Measurements from ENCODE around the gene ZBTB18. TPM values are rescaled to one million over a fixed set of nuclear protein-coding genes. Genes with fewer than 3 reads are reported as not detected.

The ZBTB18 gene
- total RNA-seq, 1 experiment from 2014 or later, result 37.9 TPM

- no peak for DNase-seq (ENCODE audit: low read depth)
Measured at GRCh38 chr1:244062156-244062725, 11.2 kb downstream of the ZBTB18 start.

- no peak for DNase-seq (ENCODE audit: low read depth)
Measured at GRCh38 chr1:244063498-244063897, 12.4 kb downstream of the ZBTB18 start.

GRCh38 chr1:244064621-244065020 lies 13.5 kb downstream of the ZBTB18 start:
- DNase-seq (ENCODE audit: low read depth), result no peak

GRCh38 chr1:244065063-244065793 lies 14.1 kb downstream of the ZBTB18 start:
- no peak for DNase-seq (ENCODE audit: low read depth)

GRCh38 chr1:244065960-244066388 lies 14.9 kb downstream of the ZBTB18 start:
- DNase-seq (ENCODE audit: low read depth), result no peak

DNA sequence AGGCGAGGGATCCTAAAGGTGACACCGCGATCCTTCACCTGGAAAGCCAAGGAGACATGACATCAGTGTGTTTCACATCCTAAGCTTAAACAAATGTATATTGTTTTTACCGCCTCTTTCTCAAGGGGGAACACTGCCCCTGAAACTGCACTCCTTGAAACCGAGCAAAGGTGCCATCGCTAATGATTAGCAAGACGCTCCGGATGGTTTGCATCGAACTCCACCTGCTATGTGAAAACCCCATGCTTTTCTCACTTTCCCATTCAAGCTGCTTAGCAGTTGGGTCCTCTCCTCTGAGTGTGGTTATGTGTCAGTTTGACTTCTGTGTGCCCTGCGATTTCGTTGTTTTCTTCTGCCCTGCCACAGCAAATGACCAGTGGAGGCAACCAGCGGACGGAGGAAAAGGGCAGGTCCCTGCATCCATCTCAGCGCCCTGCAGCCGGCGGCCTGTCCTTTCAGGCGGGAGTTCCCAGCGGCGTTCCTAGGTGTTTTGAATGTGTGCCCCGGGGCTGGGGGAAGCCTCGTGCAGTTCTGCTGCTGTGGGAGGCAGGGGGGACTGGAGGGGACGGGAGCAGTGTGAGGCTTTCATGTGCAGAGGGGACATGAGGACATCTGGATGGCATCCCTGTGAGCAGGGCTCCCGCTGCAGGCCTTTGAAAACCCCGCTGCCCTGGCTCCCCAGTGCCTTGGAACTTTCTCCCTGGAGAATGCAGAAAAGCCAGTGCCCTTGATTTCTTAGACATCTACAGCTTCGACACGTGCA lies 16.1 kb downstream of the ZBTB18 start:
- no peak for DNase-seq (ENCODE audit: low read depth)

GRCh38 chr1:244067893-244068292 lies 16.8 kb downstream of the ZBTB18 start:
- DNase-seq (ENCODE audit: low read depth), result no peak

GRCh38 chr1:244068567-244068966 lies 17.5 kb downstream of the ZBTB18 start:
- no peak for DNase-seq (ENCODE audit: low read depth)

GRCh38 chr1:244069326-244069898 lies 18.3 kb downstream of the ZBTB18 start:
- DNase-seq (ENCODE audit: low read depth), result no peak

DNA sequence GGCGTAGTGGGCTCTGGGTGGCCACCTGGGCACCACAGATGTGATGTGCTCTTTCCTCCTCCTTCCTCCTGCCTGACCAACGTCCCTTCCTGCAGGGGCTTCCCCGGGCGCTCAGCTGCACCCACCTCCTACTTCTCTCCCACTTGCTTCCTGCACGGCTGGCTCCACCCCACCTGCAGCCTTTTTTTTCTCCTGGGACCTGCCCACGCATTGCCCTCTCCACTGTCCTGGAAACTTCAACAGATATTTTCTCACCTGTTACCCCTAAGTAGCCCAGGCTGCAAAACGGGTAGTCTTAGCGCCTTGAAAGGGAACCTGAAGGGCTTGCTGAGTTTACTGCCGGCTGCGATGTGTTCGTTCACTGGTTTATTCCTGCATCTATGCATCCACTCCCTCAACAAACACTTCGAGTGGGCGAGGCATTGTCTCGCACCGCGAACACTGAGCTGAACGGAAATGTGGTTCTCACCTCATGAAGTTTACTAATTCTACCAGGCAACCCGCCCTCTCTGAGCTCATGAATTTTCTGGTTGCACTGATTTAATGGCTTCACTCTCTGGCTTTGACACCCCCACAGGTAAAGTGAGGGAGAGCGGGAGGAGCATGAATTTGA lies 23.6 kb downstream of the ZBTB18 start:
- DNase-seq (ENCODE audit: low read depth), result no peak

- no peak for DNase-seq (ENCODE audit: low read depth)
Measured at GRCh38 chr1:244075247-244075722, 24.2 kb downstream of the ZBTB18 start.

- no peak for DNase-seq (ENCODE audit: low read depth)
Measured at GRCh38 chr1:244076740-244077139, 25.7 kb downstream of the ZBTB18 start.

GRCh38 chr1:244077473-244078220 lies 26.6 kb downstream of the ZBTB18 start:
- no peak for DNase-seq (ENCODE audit: low read depth)

- no peak for DNase-seq (ENCODE audit: low read depth)
Measured at GRCh38 chr1:244080343-244080929, 29.4 kb downstream of the ZBTB18 start.

- no peak for DNase-seq (ENCODE audit: low read depth)
Measured at GRCh38 chr1:244082969-244083368, 31.9 kb downstream of the ZBTB18 start.

DNA sequence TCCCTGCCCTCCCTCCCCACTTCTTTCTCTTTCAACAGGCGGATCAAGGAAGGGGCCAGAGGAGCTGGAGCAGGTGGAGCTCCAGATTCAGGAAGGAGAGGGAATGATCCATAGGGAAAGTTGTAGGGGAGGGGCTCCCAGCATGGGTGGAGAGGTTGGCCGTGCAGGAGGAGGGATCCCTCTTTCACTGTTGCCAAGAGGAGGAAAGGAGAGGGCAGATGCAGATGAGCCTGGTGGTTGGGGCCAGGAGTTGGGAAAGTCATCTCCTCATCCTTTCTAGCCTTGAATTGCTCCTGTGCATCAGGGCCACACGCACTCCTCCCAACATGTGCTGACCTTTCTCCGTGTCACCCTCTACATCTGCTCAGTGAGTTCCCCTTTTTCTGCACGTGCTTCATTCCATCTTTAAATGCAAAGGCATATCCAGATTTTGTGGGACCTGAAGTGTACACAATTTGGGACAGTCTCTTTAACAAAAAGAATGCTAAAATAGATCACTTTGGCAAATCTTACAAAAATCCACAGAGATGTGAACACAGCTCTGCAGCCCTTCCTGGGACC lies 32.4 kb downstream of the ZBTB18 start:
- DNase-seq (ENCODE audit: low read depth), result no peak

DNA sequence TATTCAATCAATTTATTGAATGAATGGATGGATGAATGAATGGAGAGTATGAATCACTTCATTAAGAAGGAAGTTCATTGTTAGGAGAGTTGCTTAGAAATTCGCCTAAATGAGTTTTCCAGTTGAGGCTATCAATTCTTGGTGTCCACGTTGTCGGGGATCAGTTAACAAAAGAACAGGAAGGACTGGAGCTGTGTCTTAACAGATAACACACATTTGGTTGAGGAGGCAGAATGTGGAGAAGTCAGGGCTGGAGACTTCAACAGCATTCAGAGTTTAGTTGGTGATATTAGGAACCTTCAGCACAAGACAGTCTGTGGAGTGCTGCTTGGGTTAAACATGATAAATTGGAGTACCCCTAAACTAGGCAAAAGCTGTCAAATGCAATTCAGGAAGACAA lies 33.7 kb downstream of the ZBTB18 start:
- no peak for DNase-seq (ENCODE audit: low read depth)

- no peak for DNase-seq (ENCODE audit: low read depth)
Measured at GRCh38 chr1:244085891-244086290, 34.8 kb downstream of the ZBTB18 start.

DNA sequence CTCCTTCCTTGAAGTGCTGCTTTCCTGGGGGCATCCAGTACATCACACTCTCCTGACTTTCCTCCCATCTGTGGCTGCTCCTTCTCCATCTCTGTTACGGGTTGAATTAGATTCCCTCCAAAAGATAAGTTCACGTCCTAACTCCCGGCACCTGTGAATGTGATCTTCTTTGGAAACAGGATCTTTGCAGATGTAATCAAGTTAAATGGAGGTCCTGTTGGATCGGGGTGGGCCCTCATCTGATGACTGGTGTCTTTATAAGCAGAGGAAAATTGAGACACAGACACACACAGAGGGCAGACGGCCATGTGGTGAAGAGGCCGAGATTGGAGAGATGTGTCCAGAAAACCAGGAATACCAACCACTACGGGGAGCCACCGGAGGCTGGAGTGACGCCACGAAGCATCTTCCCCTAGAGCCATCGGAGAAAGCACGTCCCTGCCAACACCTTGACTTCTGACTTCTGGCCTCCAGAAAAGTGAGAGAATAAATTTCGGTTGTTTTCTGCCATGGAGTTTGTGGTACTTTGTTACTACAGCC lies 36.0 kb downstream of the ZBTB18 start:
- DNase-seq (ENCODE audit: low read depth), result no peak

- no peak for DNase-seq (ENCODE audit: low read depth)
Measured at GRCh38 chr1:244087611-244088010, 36.5 kb downstream of the ZBTB18 start.

Measured in LHCN-M2 (cell line).